Right cardiac atrium (tissue), 5 donors: ENCODE results near the gene THSD7B. TPM values are rescaled to one million over a fixed set of nuclear protein-coding genes. Genes with fewer than 3 reads are reported as not detected.
"Not testable (repeated sequence)": the region's sequence is repeated elsewhere in the genome, so short reads cannot be mapped to it uniquely, and the experiment has no call there.

Source experiments
- ATAC-seq, 2 donors: fragments of 200-7000 bp; cut with Tn5 transposase; one replicate each; pipeline versions ENCODE4 v1.8.0 to v1.9.1; 2020; ENCODE audit warnings: moderate library complexity in 2 of 2, mild to moderate bottlenecking in 1 of 2
- DNase-seq, 3 donors: peaks; one replicate each; pipeline ENCODE4 v3.0.0-alpha.2; 2020
- H3K27ac ChIP-seq: one replicate; pipeline ENCODE4 v1.5.1; 2013; ENCODE audit warnings: mild to moderate bottlenecking, low read length, control low read depth, moderate library complexity
- H3K27me3 ChIP-seq: one replicate; pipeline ENCODE4 v1.6.1; 2013; ENCODE audit not compliant: control insufficient read depth, insufficient read depth
- H3K4me1 ChIP-seq: one replicate; pipeline ENCODE4 v1.6.1; 2013; ENCODE audit warnings: low read length; ENCODE audit not compliant: control insufficient read depth, insufficient read depth
- H3K4me3 ChIP-seq: one replicate; pipeline ENCODE4 v1.5.1; 2013; ENCODE audit warnings: low read length, control low read depth
- H3K9me3 ChIP-seq: one replicate; pipeline ENCODE4 v1.6.1; 2013; ENCODE audit warnings: low read length; ENCODE audit not compliant: control insufficient read depth
- WGBS: extraction: QIAGEN DNeasy Blood & Tissue Kit; methylation state at CpG from one replicate; pipeline ENCODE4 v1.1.7; 2013; 5-methylcytosine and 5-hydroxymethylcytosine counted together
- intact Hi-C, 4 donors: fragments of 100-400 bp; cut with DNase I; formaldehyde crosslinking; loops; one replicate each; pipeline versions ENCODE4 v1.11.0 to v1.14.0; 2022 to 2023
- polyA plus RNA-seq: library from polyadenylated mRNA; stranded (reverse); fragments of 200-250 nt; gene quantifications from one replicate; pipeline ENCODE4 v1.2.3, GENCODE V29; 2013
- total RNA-seq, 4 donors: library from RNA; stranded (reverse); fragmentation: NEBNext Ultra II Directional; extraction: Animal tissue kit (Norgen Biotek cat#: 25700); gene quantifications; one replicate each; pipeline ENCODE4 v1.2.1, GENCODE V29; 2021
- donor health status: healthy with polysubstance abuse.
- donor health status: DM: no; HTN: yes; CAD: no.
- donor health status: DM: no; HTN: no; CAD: no.
- donor health status: DM: no; HTN: yes; CAD: no; lungs with severe emphysema.
- donor health status: DM: yes; HTN: yes; CAD: no.

THSD7B gene
- total and polyA plus RNA-seq, 5 donors: 0.14 to 0.76 (median 0.19) TPM

DNA sequence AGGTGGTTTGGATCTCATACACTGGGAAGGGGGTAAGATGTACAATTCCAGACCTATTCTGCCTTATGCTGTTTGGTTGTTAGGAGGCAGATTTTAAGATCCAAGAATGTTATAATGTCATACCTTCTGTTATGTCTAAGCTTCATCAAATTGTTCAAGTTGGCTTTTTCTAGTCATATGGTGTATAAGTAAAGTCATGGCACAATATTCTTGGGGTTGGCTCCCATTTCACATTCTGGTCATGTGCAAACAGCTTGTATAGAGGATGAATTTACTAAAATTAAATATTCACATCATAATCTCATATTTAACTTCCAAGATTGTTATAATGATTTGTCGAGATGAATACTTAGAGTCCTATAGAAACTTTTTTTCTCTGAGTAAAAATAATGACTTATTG, 774.0 kb downstream of the THSD7B start:
- Histone ChIP-seq H3K9me3 (no peaks in the 10 kb centered on the region), H3K4me1 (no peaks in the 10 kb centered on the region), H3K4me3 (no peak overlapping the region), H3K27me3 (no peaks in the 10 kb centered on the region), H3K27ac (no peak overlapping the region)
- intact Hi-C loops: no loop called here
- 77% methylated on average over 1 of the region's 1 CpG for WGBS
- ATAC-seq (no peak), DNase-seq (no peak)

DNA sequence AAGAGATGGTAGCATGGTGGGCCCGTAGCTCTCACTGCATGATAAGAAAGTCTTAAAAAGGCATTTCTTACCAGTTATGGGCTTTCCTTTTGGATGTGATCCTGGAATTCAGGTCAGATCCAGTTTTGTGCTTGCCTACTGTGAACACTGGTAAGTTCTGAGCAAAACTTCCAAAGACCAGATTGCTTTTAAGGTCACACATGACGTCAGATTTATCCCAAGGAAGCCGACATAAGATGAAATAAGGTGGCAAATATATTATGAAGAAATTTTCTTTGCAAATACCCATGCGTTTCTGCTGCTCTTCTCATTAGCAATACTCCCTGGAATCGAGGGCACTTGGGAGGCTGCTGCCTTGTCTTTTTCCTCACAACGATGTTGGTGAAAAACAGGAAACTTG, 782.5 kb downstream of the THSD7B start:
- intact Hi-C loops: no loop called here
- no peaks in the 10 kb centered on the region for H3K27me3 ChIP-seq
- H3K27ac ChIP-seq: no peak overlapping the region
- DNase-seq (no peak), ATAC-seq (no peak)
- WGBS: 69% methylated on average over 6 of the region's 6 CpGs
- H3K4me3 ChIP-seq: no peak overlapping the region
- H3K4me1 ChIP-seq: no peaks in the 10 kb centered on the region
- H3K9me3 ChIP-seq: no peaks in the 10 kb centered on the region

DNA sequence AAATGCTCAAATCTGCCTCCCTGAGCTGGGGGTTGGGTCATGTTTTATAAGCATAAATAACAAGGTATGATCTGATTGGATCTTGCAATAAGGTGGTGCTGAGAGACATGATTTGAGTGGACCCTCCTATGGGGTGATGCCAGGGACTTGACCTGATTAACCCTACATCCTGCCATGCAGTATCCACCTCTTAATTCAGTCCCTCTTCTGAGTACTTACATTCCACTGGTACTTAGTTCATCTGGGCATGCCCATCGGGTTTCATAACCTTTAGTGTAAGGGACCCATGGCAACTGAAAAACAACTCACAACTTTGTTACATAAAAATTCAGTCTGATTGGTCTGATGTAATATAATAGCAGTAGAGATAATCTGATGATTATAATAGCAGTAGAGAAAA, 801.0 kb downstream of the THSD7B start:
- Histone ChIP-seq H3K27ac (no peak overlapping the region), H3K9me3 (no peaks in the 10 kb centered on the region), H3K4me1 (no peaks in the 10 kb centered on the region), H3K27me3 (no peaks in the 10 kb centered on the region), H3K4me3 (no peak overlapping the region)
- WGBS: 85% methylated on average over 1 of the region's 1 CpG
- ATAC-seq: no peak
- intact Hi-C loops: no loop called here
- no peak for DNase-seq

DNA sequence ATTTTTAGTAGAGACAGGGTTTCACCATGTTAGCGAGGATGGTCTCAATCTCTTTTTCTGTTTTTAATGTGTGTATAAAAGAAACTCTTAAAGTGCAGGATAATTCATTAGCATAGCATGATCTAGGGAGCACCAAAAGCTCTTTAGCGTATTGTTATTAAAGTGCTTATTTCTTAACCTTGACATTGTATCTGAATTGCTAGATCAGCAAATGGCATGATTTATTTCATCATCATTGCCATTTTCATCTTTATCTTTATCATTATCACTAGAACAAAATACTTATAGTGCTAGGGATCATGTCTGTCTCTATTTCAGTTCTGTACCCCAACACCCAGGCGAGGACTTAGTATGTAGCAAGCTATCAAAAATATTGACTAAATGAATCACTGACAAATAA, 805.1 kb downstream of the THSD7B start:
- 87% methylated on average over 3 of the region's 3 CpGs for WGBS
- intact Hi-C loops: no loop called here

DNA sequence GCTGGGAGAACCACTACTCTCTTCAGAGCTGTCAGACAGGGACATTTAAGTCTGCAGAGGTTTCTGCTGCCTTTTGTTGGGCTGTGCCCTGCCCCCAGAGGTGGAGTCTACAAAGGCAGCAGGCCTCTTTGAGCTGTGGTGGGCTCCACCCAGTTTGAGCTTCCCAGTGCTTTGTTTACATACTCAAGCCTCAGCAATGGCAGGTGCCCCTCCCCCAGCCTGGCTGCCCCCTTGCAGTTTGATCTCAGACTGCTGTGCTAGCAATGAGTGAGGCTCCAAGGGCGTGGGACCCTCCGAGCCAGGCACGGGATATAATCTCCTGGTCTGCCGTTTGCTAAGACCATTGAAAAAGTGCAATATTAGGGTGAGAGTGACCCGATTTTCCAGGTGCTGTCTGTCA, 822.5 kb downstream of the THSD7B start:
- H3K27me3 ChIP-seq, H3K4me1 ChIP-seq, H3K9me3 ChIP-seq, intact Hi-C loops, ATAC-seq, H3K27ac ChIP-seq, H3K4me3 ChIP-seq: not testable (repeated sequence)
- 87% methylated on average over 5 of the region's 5 CpGs for WGBS
- DNase-seq: peak in 2 of 3 donors; percentile 25 to 41

More for the DNA sequence above, 805.1 kb downstream of the THSD7B start:
- Histone ChIP-seq H3K4me1 (no peaks in the 10 kb centered on the region), H3K9me3 (no peaks in the 10 kb centered on the region), H3K27ac (no peak overlapping the region), H3K27me3 (no peaks in the 10 kb centered on the region), H3K4me3 (no peak overlapping the region)
- no peak for DNase-seq
- ATAC-seq: no peak

DNA sequence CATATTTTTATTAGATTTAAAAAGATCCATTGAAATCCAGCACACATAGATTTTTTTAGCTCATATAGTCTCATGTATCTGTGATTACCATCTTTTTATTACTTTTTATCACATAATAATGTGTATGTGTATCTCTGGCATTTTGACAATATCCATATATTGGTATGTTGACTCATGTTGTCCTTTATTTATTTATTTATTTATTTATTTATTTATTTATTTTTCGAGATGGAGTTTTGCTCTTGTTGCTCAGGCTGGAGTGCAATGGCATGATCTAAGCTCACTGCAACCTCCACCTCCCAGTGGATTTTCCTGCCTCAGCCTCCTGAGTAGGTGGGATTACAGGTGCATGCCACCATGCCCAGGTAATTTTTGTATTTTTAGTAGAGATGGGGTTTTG, 823.2 kb downstream of the THSD7B start:
- H3K4me1 ChIP-seq, H3K9me3 ChIP-seq, H3K27me3 ChIP-seq, DNase-seq, ATAC-seq, H3K4me3 ChIP-seq, intact Hi-C loops, H3K27ac ChIP-seq: not testable (repeated sequence)
- 94% methylated on average over 1 of the region's 1 CpG for WGBS

DNA sequence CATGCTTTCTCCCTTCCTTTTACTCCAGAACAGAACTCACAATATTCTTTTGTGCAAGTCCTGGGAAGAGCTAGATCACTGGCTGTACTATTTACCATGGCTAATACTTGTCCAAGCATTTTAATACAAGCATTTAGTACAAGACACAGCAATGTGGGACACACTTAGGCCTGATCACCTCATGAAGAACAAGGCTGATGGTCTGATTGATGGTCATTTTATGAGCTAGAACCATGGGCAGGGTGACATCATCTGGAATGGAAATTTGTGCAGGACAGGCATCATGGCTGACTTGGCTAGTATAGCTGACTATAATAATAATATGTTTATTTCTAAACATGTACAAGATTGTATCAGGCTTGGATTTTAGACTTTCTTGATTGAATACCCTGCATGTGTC, 824.8 kb downstream of the THSD7B start:
- Histone ChIP-seq H3K27me3 (no peaks in the 10 kb centered on the region), H3K4me1 (no peaks in the 10 kb centered on the region), H3K9me3 (no peaks in the 10 kb centered on the region), H3K4me3 (no peak overlapping the region), H3K27ac (no peak overlapping the region)
- intact Hi-C loops: no loop called here
- DNase-seq (no peak), ATAC-seq (no peak)

DNA sequence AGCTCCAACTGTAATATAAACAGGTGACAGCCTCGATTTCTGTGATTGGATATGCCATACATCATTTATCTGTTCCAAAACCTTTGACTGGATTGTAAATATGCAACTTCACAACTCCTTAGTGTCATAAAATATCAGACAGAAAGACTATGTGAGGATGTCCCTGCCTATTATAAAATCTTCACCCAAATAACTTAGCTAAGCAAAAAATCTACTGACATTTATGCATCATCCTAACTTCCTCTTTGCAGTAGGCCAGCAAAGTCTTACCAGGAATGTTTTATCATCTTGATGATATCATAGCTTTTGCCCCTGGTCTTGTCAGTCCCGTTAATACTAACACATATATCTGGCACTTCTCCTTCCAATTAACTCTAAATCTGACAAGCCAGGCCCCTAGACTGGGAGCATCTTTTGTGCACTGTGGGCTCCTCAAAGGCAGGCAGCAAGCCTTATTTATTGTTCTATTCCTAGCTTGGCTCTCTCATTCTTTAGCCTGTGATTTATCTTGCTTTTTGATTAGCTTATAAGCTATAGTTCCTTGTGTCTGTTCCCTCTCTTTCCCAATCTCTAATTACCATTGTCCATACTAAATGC, 842.5 kb downstream of the THSD7B start:
- no peak for ATAC-seq
- H3K9me3 ChIP-seq: no peaks in the 10 kb centered on the region
- no peak overlapping the region for H3K4me3 ChIP-seq
- H3K4me1 ChIP-seq: no peaks in the 10 kb centered on the region
- intact Hi-C loops: no loop called here
- no peak for DNase-seq
- H3K27ac ChIP-seq: no peak overlapping the region
- 46% methylated on average over 2 of the region's 2 CpGs for WGBS
- H3K27me3 ChIP-seq: no peaks in the 10 kb centered on the region

DNA sequence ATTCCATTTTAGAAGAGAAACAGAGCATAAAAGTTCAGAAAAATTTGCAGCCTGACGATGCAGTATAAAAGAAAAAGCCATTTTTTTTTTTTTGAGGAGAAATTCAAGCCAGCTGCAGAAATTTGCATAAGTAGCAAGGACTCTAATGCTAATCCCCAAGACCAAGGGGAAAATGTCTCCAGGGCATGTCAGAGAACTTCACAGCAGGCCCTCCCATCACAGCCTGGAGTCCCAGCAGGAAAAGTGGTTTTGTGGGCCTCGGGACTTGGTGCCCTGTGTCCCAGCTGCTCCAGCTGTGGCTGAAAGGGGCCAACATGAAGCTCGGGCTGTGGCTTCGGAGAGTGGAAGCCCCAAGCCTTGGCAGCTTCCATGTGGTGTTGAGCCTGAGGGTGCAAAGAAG, 873.6 kb downstream of the THSD7B start:
- no peaks in the 10 kb centered on the region for H3K4me1 ChIP-seq
- no peaks in the 10 kb centered on the region for H3K27me3 ChIP-seq
- no peaks in the 10 kb centered on the region for H3K9me3 ChIP-seq
- intact Hi-C loops: no loop called here
- H3K4me3 ChIP-seq: no peak overlapping the region
- ATAC-seq (no peak), DNase-seq (peak in 1 of 3 donors; percentile 18)
- 79% methylated on average over 4 of the region's 4 CpGs for WGBS
- no peak overlapping the region for H3K27ac ChIP-seq

DNA sequence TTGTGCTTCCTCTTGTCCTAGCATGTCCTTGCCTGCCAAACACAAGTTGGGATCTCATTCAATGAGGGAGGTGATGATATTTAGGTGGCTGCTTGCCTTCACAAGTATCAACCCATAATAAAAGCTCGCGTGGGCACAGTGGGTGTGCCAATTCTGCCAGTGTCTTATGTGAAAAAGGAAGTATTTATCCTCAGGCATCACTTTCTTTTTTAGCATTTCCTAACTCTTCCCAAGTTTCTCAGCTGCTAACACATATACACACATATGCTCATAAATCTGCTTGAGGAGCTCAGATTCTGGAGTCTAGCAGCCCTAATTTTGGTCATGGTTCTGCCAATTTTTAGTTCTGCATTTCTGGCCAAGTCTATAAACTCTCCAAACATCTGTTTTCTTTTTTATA, 879.4 kb downstream of the THSD7B start:
- peak in 1 of 2 donors; percentile 61 for ATAC-seq
- no peaks in the 10 kb centered on the region for H3K9me3 ChIP-seq
- no peak for DNase-seq

DNA sequence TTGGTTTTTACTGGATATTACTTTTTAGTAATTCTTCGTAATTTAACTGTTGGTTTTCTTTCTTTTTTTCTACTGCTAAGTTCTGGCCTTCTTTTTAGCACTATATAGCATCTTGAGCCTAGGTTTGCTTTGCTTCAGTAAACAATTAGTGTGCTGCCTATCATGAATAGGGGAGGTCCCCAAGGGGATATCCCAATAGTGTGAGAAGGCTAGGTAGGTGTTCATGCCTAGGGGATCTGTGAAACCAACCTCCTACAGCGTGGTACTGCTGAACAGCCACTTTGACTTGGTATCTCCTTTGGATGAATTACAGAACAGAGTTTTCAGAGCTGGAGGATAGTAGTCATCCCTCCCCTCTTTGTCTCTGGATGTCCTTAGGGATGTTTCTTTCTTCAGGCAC, 888.7 kb downstream of the THSD7B start:
- H3K4me1 ChIP-seq: no peaks in the 10 kb centered on the region
- H3K4me3 ChIP-seq: no peak overlapping the region
- H3K27ac ChIP-seq: no peak overlapping the region
- 77% methylated on average over 2 of the region's 2 CpGs for WGBS
- ATAC-seq (no peak), DNase-seq (no peak)
- intact Hi-C loops: no loop called here
- no peaks in the 10 kb centered on the region for H3K27me3 ChIP-seq
- H3K9me3 ChIP-seq: no peaks in the 10 kb centered on the region

More for the DNA sequence above, 879.4 kb downstream of the THSD7B start:
- H3K4me3 ChIP-seq: no peak overlapping the region
- WGBS: 44% methylated on average over 2 of the region's 2 CpGs
- no peak overlapping the region for H3K27ac ChIP-seq
- H3K27me3 ChIP-seq: no peaks in the 10 kb centered on the region
- H3K4me1 ChIP-seq: no peaks in the 10 kb centered on the region
- intact Hi-C loops: no loop called here

DNA sequence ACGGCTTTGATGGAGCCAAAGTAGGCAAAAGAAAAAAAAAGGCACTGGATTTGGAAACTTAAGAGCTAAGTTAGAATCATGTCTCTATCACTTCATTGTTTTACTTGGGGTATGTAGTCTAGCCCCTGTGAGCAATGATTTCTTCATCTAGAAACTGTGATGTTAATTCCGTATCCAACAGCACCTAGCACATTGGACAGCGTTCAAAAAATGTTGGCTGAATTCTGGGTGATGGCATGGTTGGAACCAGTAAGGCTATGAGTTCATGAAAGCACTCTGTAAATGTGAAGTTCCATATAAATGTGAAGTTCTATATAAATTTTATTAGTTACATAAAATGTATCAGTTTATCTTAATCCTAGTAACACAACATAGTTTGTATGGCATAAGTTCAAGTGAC, 890.5 kb downstream of the THSD7B start:
- no peak overlapping the region for H3K4me3 ChIP-seq
- no peaks in the 10 kb centered on the region for H3K27me3 ChIP-seq
- 78% methylated on average over 3 of the region's 3 CpGs for WGBS
- no peak for ATAC-seq
- DNase-seq: no peak
- no peak overlapping the region for H3K27ac ChIP-seq
- H3K4me1 ChIP-seq: no peaks in the 10 kb centered on the region
- H3K9me3 ChIP-seq: no peaks in the 10 kb centered on the region
- intact Hi-C loops: no loop called here
